VCaP (cell line): ENCODE results near the gene IL11RA.

Source experiments
- H3K27ac ChIP-seq: fragments of 450-650 bp; 2 replicates; pipeline ENCODE4 v1.5.1; 2017
- CTCF ChIP-seq: fragments of 450-650 bp; conservative IDR thresholded peaks from 2 replicates; pipeline ENCODE4 v1.5.1; 2017; ENCODE audit warnings: mild to moderate bottlenecking, moderate library complexity

The IL11RA gene

GRCh38 chr9:34642679-34643078 is 9.3 kb upstream of the IL11RA start:
- TF ChIP-seq CTCF: no peak
- no peak overlapping the region for H3K27ac ChIP-seq

GRCh38 chr9:34644766-34645314 is 7.1 kb upstream of the IL11RA start:
- no peak overlapping the region for H3K27ac ChIP-seq
- TF ChIP-seq CTCF: no peak

GRCh38 chr9:34646211-34647083 is 5.5 kb upstream of the IL11RA start, which contains the start of gene GALT:
TSS of gene GALT (plus strand) at chr9:34646675. CDS start at chr9:34646705, 30 bp downstream.
- peak within 1 kb of the TSS; percentile 95 for H3K27ac ChIP-seq
- peak; percentile 64 for TF ChIP-seq CTCF

- peak; percentile 3; the same call in 1 of the 2 replicates for TF ChIP-seq CTCF
- peak overlapping the region; percentile 95 for H3K27ac ChIP-seq
Observed at GRCh38 chr9:34647084-34647403, 4.9 kb upstream of the IL11RA start.

GRCh38 chr9:34647651-34648050 is 4.3 kb upstream of the IL11RA start:
- H3K27ac ChIP-seq: peak overlapping the region; percentile 95
- no peak for TF ChIP-seq CTCF

- no peak for TF ChIP-seq CTCF
- H3K27ac ChIP-seq: peak overlapping the region; percentile 95; the same call in 1 of the 2 replicates
Observed at GRCh38 chr9:34648673-34649072, 3.3 kb upstream of the IL11RA start.

- no peak for TF ChIP-seq CTCF
- H3K27ac ChIP-seq: peak overlapping the region; percentile 76
Observed at GRCh38 chr9:34650816-34651215, 1.2 kb upstream of the IL11RA start.
